Chondrocyte (in vitro differentiated cells): ENCODE data around the gene TACO1. TPM values are rescaled to one million over a fixed set of nuclear protein-coding genes. Genes with fewer than 3 reads are reported as not detected.

Source experiments
- DNase-seq: peaks from one replicate; pipeline ENCODE4 v3.0.0; 2021; ENCODE audit warnings: mixed read lengths, low spot score
- H3K27ac Mint-ChIP-seq: one replicate; pipeline ENCODE4 v1.8.0; 2021; ENCODE audit warnings: mild to moderate bottlenecking, moderate library complexity, mixed read lengths; ENCODE audit not compliant: unreplicated experiment
- H3K27me3 Mint-ChIP-seq: 2 replicates; pipeline ENCODE4 v1.8.0; 2021; ENCODE audit warnings: low read depth, mixed read lengths
- H3K36me3 Mint-ChIP-seq: 2 replicates; pipeline ENCODE4 v1.8.0; 2021; ENCODE audit warnings: low read depth, mixed read lengths
- H3K4me1 Mint-ChIP-seq: 2 replicates; pipeline ENCODE4 v1.8.0; 2021; ENCODE audit warnings: low read depth, mild to moderate bottlenecking, mixed read lengths
- H3K4me3 Mint-ChIP-seq: one replicate; pipeline ENCODE4 v1.8.0; 2021; ENCODE audit warnings: mild to moderate bottlenecking, moderate library complexity, mixed read lengths; ENCODE audit not compliant: unreplicated experiment
- H3K9me3 Mint-ChIP-seq: 2 replicates; pipeline ENCODE4 v1.8.0; 2021; ENCODE audit warnings: low read depth, mixed read lengths
- CTCF ChIP-seq: fragments of 200-600 bp; sonication (generic); IDR thresholded peaks from 2 replicates; pipeline ENCODE4 v1.5.0; 2021; ENCODE audit warnings: antibody characterized with exemption, mild to moderate bottlenecking, moderate library complexity
- total RNA-seq: library from RNA; stranded (reverse); gene quantifications from 3 replicates; pipeline ENCODE4 v1.2.1, GENCODE V29; 2021

The TACO1 gene
- total RNA-seq, 1 donor from 2014 or later, result 17.3 TPM

- Mint-ChIP-seq H3K4me1 (peaks cover 5% of the 10 kb centered on the region), H3K4me3 (no peak overlapping the region), H3K9me3 (no peaks in the 10 kb centered on the region), H3K27ac (no peak overlapping the region), H3K27me3 (no peaks in the 10 kb centered on the region), H3K36me3 (peaks cover 17% of the 10 kb centered on the region)
- no peak for TF ChIP-seq CTCF
- no peak for DNase-seq
Measured at GRCh38 chr17:63652106-63652505, 51.4 kb downstream of the TACO1 start.

GRCh38 chr17:63653050-63653449 lies 52.4 kb downstream of the TACO1 start:
- H3K36me3 Mint-ChIP-seq, result peaks cover 20% of the 10 kb centered on the region
- DNase-seq, result no peak
- no peaks in the 10 kb centered on the region for H3K9me3 Mint-ChIP-seq
- no peak for TF ChIP-seq CTCF
- H3K4me3 Mint-ChIP-seq, result no peak overlapping the region
- H3K27ac Mint-ChIP-seq, result no peak overlapping the region
- no peaks in the 10 kb centered on the region for H3K27me3 Mint-ChIP-seq
- H3K4me1 Mint-ChIP-seq, result no peaks in the 10 kb centered on the region

GRCh38 chr17:63657786-63658185 lies 57.1 kb downstream of the TACO1 start:
- no peak for DNase-seq
- Mint-ChIP-seq H3K9me3 (no peaks in the 10 kb centered on the region), H3K27me3 (no peaks in the 10 kb centered on the region), H3K4me3 (no peak overlapping the region), H3K27ac (no peak overlapping the region), H3K36me3 (peaks cover 24% of the 10 kb centered on the region), H3K4me1 (no peaks in the 10 kb centered on the region)
- TF ChIP-seq CTCF, result no peak

Other genes starting within 250 kb of the TACO1 start
- 6.2 to 10.1 TPM (median 9.0 TPM) in 3 replicates for gene CYB561, start 154.6 kb upstream of the TACO1 start, total RNA-seq
- 0.28 to 0.68 TPM (median 0.52 TPM) in 3 replicates for gene ACE, start 123.8 kb upstream of the TACO1 start, total RNA-seq
- gene KCNH6, start 77.5 kb upstream of the TACO1 start, total RNA-seq, result not detected in 3 replicates
- 66.2 to 70.4 TPM (median 69.3 TPM) in 3 replicates for gene DCAF7, start 50.4 kb upstream of the TACO1 start, total RNA-seq
- 35.8 to 38.2 TPM (median 37.7 TPM) in 3 replicates for gene MAP3K3, start 21.5 kb downstream of the TACO1 start, total RNA-seq
- 24.7 to 33.3 TPM (median 32.2 TPM) in 3 replicates for gene LIMD2, start 99.2 kb downstream of the TACO1 start, total RNA-seq
- gene STRADA, start 140.9 kb downstream of the TACO1 start, total RNA-seq, result 26.2 to 47.3 TPM (median 27.1 TPM) in 3 replicates
- 63.5 to 65.1 TPM (median 64.9 TPM) in 3 replicates for gene CCDC47, start 172.7 kb downstream of the TACO1 start, total RNA-seq
- 94.6 to 120 TPM (median 99.0 TPM) in 3 replicates for gene DDX42, start 173.3 kb downstream of the TACO1 start, total RNA-seq
- gene PSMC5, start 226.5 kb downstream of the TACO1 start, total RNA-seq, result 92.3 to 112 TPM (median 94.9 TPM) in 3 replicates
- gene FTSJ3, start 226.8 kb downstream of the TACO1 start, total RNA-seq, result 26.5 to 41.4 TPM (median 27.9 TPM) in 3 replicates
- 30.7 to 35.1 TPM (median 34.6 TPM) in 3 replicates for gene SMARCD2, start 241.8 kb downstream of the TACO1 start, total RNA-seq